ENCODE measurements around the gene TCEAL1.
A peak's percentile ranks its signal among the peaks of the same experiment; 100 is the strongest.
"Not testable (repeated sequence)": the region's sequence is repeated elsewhere in the genome, so short reads cannot be mapped to it uniquely, and the experiment has no call there.

The TCEAL1 gene

GRCh38 chrX:103635436-103635835 lies 6.7 kb downstream of the TCEAL1 start:
- no peak overlapping the region for H3K4me3 ChIP-seq (ENCODE audit: low read depth, low read length)
- DNase-seq (ENCODE audit: low read depth, low spot score): no peak
- in situ Hi-C loops (cut with HindIII; ENCODE audit: low sequenced_read_pairs): no loop called here
- TF ChIP-seq, protein P1, sequence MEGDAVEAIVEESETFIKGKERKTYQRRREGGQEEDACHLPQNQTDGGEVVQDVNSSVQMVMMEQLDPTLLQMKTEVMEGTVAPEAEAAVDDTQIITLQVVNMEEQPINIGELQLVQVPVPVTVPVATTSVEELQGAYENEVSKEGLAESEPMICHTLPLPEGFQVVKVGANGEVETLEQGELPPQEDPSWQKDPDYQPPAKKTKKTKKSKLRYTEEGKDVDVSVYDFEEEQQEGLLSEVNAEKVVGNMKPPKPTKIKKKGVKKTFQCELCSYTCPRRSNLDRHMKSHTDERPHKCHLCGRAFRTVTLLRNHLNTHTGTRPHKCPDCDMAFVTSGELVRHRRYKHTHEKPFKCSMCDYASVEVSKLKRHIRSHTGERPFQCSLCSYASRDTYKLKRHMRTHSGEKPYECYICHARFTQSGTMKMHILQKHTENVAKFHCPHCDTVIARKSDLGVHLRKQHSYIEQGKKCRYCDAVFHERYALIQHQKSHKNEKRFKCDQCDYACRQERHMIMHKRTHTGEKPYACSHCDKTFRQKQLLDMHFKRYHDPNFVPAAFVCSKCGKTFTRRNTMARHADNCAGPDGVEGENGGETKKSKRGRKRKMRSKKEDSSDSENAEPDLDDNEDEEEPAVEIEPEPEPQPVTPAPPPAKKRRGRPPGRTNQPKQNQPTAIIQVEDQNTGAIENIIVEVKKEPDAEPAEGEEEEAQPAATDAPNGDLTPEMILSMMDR (IDR thresholded peaks at IDR 0.05; ENCODE audit: low read depth, low read length): no peak

- peak; percentile 67 for DNase-seq (ENCODE audit: low read depth, low spot score)
- TF ChIP-seq, protein P1 (IDR thresholded peaks at IDR 0.05; ENCODE audit: low read depth, low read length): no peak
- no peak overlapping the region for H3K4me3 ChIP-seq (ENCODE audit: low read depth, low read length)
- in situ Hi-C loops (cut with HindIII; ENCODE audit: low sequenced_read_pairs): no loop called here
Measured at GRCh38 chrX:103637604-103638338, 9.0 kb downstream of the TCEAL1 start.

GRCh38 chrX:103638479-103639346 lies 9.9 kb downstream of the TCEAL1 start:
- DNase-seq (ENCODE audit: low read depth, low spot score); in situ Hi-C loops (cut with HindIII; ENCODE audit: low sequenced_read_pairs); H3K4me3 ChIP-seq (ENCODE audit: low read depth, low read length): not testable (repeated sequence)

DNA sequence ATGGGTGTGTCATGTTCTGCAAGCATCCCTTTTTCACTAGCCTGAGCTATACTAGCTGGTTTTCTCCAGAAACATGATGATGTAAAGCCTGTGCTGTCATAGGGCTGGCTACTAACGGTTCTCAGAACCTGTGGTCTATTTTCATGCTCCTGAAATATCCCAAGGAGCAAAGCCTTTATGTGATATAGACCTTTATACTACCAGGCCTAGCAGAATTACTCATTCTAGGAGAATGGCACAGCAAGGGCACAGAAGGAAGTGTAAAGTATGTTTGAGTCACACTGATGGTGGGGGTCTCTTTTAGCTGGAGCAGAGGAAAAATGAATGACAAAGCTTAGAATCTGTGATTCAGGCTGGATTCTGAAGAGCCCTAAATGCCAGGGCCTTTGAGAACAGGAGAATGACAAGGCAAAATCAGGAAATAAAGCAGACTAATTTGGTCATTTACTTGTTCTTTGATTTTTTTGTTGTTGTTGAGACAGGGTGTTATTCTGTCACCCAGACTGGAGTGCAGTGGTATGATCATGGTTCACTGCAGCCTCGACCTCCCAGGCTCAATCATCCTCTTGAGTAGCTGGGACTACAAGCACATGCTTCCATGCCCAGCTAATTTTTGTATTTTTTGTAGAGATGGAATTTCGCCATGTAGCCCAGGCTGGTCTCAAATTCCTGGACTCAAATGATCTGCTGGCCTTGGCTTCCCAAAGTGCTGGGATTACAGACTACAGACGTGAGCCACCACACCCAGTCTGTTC lies 11.8 kb downstream of the TCEAL1 start:
- TF ChIP-seq, protein P1 (IDR thresholded peaks at IDR 0.05; ENCODE audit: low read depth, low read length): no peak
- in situ Hi-C loops (cut with HindIII; ENCODE audit: low sequenced_read_pairs): no loop called here
- no peak overlapping the region for H3K4me3 ChIP-seq (ENCODE audit: low read depth, low read length)
- DNase-seq (ENCODE audit: low read depth, low spot score): peak; percentile 57

- TF ChIP-seq, protein P1 (IDR thresholded peaks at IDR 0.05; ENCODE audit: low read depth, low read length): no peak
- no peak overlapping the region for H3K4me3 ChIP-seq (ENCODE audit: low read depth, low read length)
- no peak for DNase-seq (ENCODE audit: low read depth, low spot score)
- in situ Hi-C loops (cut with HindIII; ENCODE audit: low sequenced_read_pairs): no loop called here
Measured at GRCh38 chrX:103644125-103644524, 15.3 kb downstream of the TCEAL1 start.

DNA sequence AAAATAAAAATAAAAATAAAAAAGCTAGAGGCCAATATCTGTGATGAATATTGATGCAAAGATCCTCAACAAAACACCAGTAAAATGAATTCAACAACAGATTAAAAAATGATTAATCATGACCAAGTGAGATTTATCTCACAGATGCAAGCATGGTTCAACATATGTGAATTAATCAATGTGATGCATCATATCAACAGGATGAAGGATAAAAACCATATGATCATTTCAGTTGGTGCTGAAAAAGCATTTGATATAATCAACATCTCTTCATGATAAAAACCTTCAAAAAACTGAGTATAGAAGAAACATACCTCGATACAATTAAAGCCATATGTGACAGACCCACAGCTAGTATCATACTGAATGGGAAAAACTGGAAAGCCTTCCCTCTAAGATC lies 18.9 kb downstream of the TCEAL1 start:
- in situ Hi-C loops (cut with HindIII; ENCODE audit: low sequenced_read_pairs): no loop called here
- H3K4me3 ChIP-seq (ENCODE audit: low read depth, low read length): no peak overlapping the region

More for the DNA sequence above, 18.9 kb downstream of the TCEAL1 start:
- no peak for DNase-seq (ENCODE audit: low read depth, low spot score)
- TF ChIP-seq, protein P1 (IDR thresholded peaks at IDR 0.05; ENCODE audit: low read depth, low read length): no peak

All from astrocyte of the spinal cord (primary cell).